Lower leg skin (tissue), 3 donors: ENCODE data around the gene ZNF787.

Source experiments
- CTCF ChIP-seq, 3 donors: fragments of 450-650 bp; IDR thresholded peaks; one replicate each; pipeline ENCODE4 v1.5.1; 2016; ENCODE audit warnings: antibody characterized with exemption in 3 of 3, mild to moderate bottlenecking in 3 of 3, moderate library complexity in 2 of 3
- POLR2A ChIP-seq, 2 donors: fragments of 450-650 bp; IDR thresholded peaks; one replicate each; pipeline ENCODE4 v1.6.1; 2016 to 2017; ENCODE audit warnings: antibody characterized with exemption in 2 of 2, mild to moderate bottlenecking in 1 of 2, moderate library complexity in 1 of 2

DNA sequence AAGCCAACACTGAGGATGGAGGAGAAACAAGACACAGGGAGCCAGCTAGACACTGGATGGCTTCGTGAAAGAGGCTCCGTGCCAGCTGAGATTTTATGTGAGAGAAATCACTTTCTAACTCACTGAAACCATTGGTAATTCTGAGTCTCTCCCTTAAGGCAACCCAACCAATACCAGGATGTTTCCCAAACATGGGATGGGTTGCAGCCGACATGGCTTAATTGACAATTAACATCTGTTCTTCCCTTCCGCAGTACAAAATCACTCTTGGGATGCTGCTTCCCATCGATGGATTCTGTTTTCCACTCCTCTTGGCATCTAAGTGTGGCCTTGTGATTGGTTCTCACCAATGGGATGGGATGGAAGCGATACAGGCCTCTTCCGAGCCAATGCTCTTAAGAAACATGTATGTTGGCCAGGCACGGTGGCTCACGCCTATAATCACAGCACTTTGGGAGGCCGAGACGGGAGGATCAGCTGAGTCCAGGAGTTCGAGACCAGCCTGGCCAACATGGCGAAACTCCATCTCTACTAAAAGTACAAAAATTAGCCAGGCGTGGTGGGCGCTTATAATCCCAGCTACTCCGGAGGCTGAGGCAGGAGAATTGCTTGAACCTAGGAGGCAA lies 2.3 kb upstream of the ZNF787 start:
- TF ChIP-seq CTCF (IDR thresholded peaks at IDR 0.05) (no peak), POLR2A (IDR thresholded peaks at IDR 0.05) (no peak)
